Body of pancreas (tissue), 4 donors: ENCODE results near the gene ACADSB. TPM values are rescaled to one million over a fixed set of nuclear protein-coding genes. Genes with fewer than 3 reads are reported as not detected.

ENCODE experiments used
- ATAC-seq: fragments of 150-250 bp; one replicate; pipeline ENCODE4 v1.9.1; 2016
- DNase-seq, 4 donors: peaks; one replicate each; pipeline ENCODE4 v3.0.0-alpha.2; 2019
- H3K27ac ChIP-seq, 4 donors: fragments of 200-600 bp; sonication (generic); 1 replicate in 3 of 4; 2 replicates in 1 of 4; pipeline versions ENCODE4 v1.5.1 to v1.6.1; 2016 to 2019; ENCODE audit warnings: mild to moderate bottlenecking in 1 of 4, mixed read lengths in 1 of 4, moderate library complexity in 1 of 4
- H3K27me3 ChIP-seq, 2 donors: fragments of 200-600 bp; sonication (generic); one replicate each; pipeline ENCODE4 v1.6.0; 2016; ENCODE audit warnings: mild to moderate bottlenecking in 1 of 2
- H3K36me3 ChIP-seq, 2 donors: fragments of 200-600 bp; sonication (generic); replicated peaks in 1 of 2; 2 replicates each; pipeline ENCODE4 v1.5.1; 2016; ENCODE audit warnings: low read depth in 2 of 2; ENCODE audit not compliant: insufficient read depth in 1 of 2
- H3K4me1 ChIP-seq: fragments of 200-600 bp; sonication (generic); one replicate; pipeline ENCODE4 v1.6.0; 2016
- H3K4me3 ChIP-seq, 2 donors: fragments of 200-600 bp; sonication (generic); 1 replicate in 1 of 2; 2 replicates in 1 of 2; pipeline ENCODE4 v1.5.1; 2016 to 2019
- H3K9me3 ChIP-seq, 3 donors: fragments of 200-600 bp; sonication (generic); 1 replicate in 2 of 3; 2 replicates in 1 of 3; pipeline ENCODE4 v1.5.1; 2016
- CTCF ChIP-seq, 7 experiments: fragments of 450-650 bp in 4 of 7; fragments of 200-600 bp in 3 of 7; sonication (generic) in 3 of 7; IDR thresholded peaks; one replicate each; pipeline ENCODE4 v1.5.1; 2016 to 2019; ENCODE audit warnings: antibody characterized with exemption in 7 of 7
- POLR2A ChIP-seq, 3 donors: fragments of 450-650 bp; IDR thresholded peaks; one replicate each; pipeline ENCODE4 v1.6.1; 2016; ENCODE audit warnings: antibody characterized with exemption in 3 of 3, mild to moderate bottlenecking in 2 of 3
- WGBS, 2 donors: methylation state at CpG; one replicate each; pipeline ENCODE4 v1.1.5; 2017; 5-methylcytosine and 5-hydroxymethylcytosine counted together
- intact Hi-C: fragments of 100-400 bp; cut with DNase I; formaldehyde crosslinking; loops from one replicate; pipeline ENCODE4 v1.15.1; 2023
- total RNA-seq, 2 donors: library from RNA; depleted of rRNA; stranded (reverse); fragments of >200 nt; gene quantifications; one replicate each; pipeline ENCODE4 v1.1.0, GENCODE V29; 2016

Gene ACADSB
- total RNA-seq, 2 donors from 2014 or later: 13.8 to 21.8 TPM

- Histone ChIP-seq H3K27ac (no peak overlapping the region), H3K27me3 (no peaks in the 10 kb centered on the region), H3K9me3 (no peaks in the 10 kb centered on the region), H3K4me1 (no peaks in the 10 kb centered on the region), H3K36me3 (no peaks in the 10 kb centered on the region), H3K4me3 (no peak overlapping the region)
- TF ChIP-seq POLR2A (IDR thresholded peaks at IDR 0.05): no peak
- no peak for TF ChIP-seq CTCF (IDR thresholded peaks at IDR 0.05)
- 49 to 50% methylated on average over 8 to 9 of the region's 9 CpGs for WGBS, 2 donors
- ATAC-seq (no peak), DNase-seq (no peak)
- intact Hi-C loops: no loop called here
Measured at GRCh38 chr10:123103944-123104343, 95.1 kb downstream of the ACADSB start.

Other genes with a start within 250 kb of the ACADSB start
- 100 to 1,000 TPM; 225 to 837 TPM for gene CUZD1, start 163.1 kb upstream of the ACADSB start, total RNA-seq
- gene FAM24B, start 129.4 kb upstream of the ACADSB start, total RNA-seq: 1 to 10 TPM; 4.3 to 7.0 TPM
- gene FAM24A, start 98.4 kb upstream of the ACADSB start, total RNA-seq: not detected
- gene C10orf88, start 54.8 kb upstream of the ACADSB start, total RNA-seq: 1 to 10 TPM; 1.6 to 4.7 TPM
- gene PSTK, start 28.6 kb upstream of the ACADSB start, total RNA-seq: 1 to 10 TPM; 1.6 to 1.8 TPM
- 10 to 100 TPM in 1 of 2 donors, 1 to 10 TPM in 1; 3.6 to 10.4 TPM for gene IKZF5, start 211 bp upstream of the ACADSB start, total RNA-seq
- gene HMX3, start 127.0 kb downstream of the ACADSB start, total RNA-seq: not detected
- gene HMX2, start 139.1 kb downstream of the ACADSB start, total RNA-seq: not detected
- gene BUB3, start 145.4 kb downstream of the ACADSB start, total RNA-seq: 10 to 100 TPM; 39.4 to 51.1 TPM